Osteocyte (in vitro differentiated cells): ENCODE measurements around the gene LRRC56. TPM values are rescaled to one million over a fixed set of nuclear protein-coding genes. Genes with fewer than 3 reads are reported as not detected.

ENCODE experiments used
- DNase-seq: peaks from one replicate; pipeline ENCODE4 v3.0.0; 2021; ENCODE audit warnings: mixed read lengths; ENCODE audit not compliant: unreplicated experiment; ENCODE audit errors: extremely low spot score
- H3K27ac Mint-ChIP-seq: one replicate; pipeline ENCODE4 v1.8.0; 2021; ENCODE audit warnings: mild to moderate bottlenecking, mixed read lengths; ENCODE audit not compliant: unreplicated experiment
- H3K27me3 Mint-ChIP-seq: one replicate; pipeline ENCODE4 v1.8.0; 2021; ENCODE audit warnings: mixed read lengths; ENCODE audit not compliant: unreplicated experiment
- H3K36me3 Mint-ChIP-seq: one replicate; pipeline ENCODE4 v1.8.0; 2021; ENCODE audit warnings: mixed read lengths; ENCODE audit not compliant: unreplicated experiment
- H3K4me1 Mint-ChIP-seq: one replicate; pipeline ENCODE4 v1.8.0; 2021; ENCODE audit warnings: mixed read lengths; ENCODE audit not compliant: unreplicated experiment
- H3K4me3 Mint-ChIP-seq: one replicate; pipeline ENCODE4 v1.8.0; 2021; ENCODE audit warnings: mild to moderate bottlenecking, moderate library complexity, mixed read lengths; ENCODE audit not compliant: unreplicated experiment
- H3K9me3 Mint-ChIP-seq: one replicate; pipeline ENCODE4 v1.8.0; 2021; ENCODE audit warnings: mixed read lengths; ENCODE audit not compliant: unreplicated experiment
- total RNA-seq: library from RNA; stranded (reverse); gene quantifications from 2 replicates; pipeline ENCODE4 v1.2.1, GENCODE V29; 2021
- TF ChIP-seq, protein P1 (sequence below): fragments of 200-600 bp; sonication (generic); IDR thresholded peaks from 2 replicates; pipeline ENCODE4 v1.5.0; 2021; ENCODE audit warnings: antibody characterized with exemption, mild to moderate bottlenecking, moderate library complexity

LRRC56 gene
- total RNA-seq, 1 donor from 2014 or later, result 3.7 TPM

DNA sequence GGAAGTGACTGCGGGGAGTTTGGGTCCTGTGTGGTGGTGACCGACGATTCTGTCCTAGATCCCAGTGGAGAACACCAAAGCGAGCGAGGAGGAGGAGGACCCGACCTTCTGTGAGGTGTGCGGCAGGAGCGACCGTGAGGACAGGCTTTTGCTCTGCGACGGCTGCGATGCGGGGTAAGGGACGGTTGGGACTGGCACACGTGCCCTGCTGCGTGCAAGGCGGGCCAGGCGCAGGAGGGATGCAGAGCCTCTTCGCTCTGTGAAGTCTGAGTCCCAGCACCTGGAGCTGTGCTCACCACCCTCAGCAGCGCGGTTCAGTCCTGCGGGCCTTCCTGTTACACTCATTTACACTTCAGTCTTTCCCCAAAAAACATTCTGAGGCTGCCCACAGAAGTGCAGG is 55.2 kb downstream of the LRRC56 start:
- H3K36me3 Mint-ChIP-seq, result peaks cover 45% of the 10 kb centered on the region
- no peak overlapping the region for H3K27ac Mint-ChIP-seq
- no peak for DNase-seq
- TF ChIP-seq, protein P1, sequence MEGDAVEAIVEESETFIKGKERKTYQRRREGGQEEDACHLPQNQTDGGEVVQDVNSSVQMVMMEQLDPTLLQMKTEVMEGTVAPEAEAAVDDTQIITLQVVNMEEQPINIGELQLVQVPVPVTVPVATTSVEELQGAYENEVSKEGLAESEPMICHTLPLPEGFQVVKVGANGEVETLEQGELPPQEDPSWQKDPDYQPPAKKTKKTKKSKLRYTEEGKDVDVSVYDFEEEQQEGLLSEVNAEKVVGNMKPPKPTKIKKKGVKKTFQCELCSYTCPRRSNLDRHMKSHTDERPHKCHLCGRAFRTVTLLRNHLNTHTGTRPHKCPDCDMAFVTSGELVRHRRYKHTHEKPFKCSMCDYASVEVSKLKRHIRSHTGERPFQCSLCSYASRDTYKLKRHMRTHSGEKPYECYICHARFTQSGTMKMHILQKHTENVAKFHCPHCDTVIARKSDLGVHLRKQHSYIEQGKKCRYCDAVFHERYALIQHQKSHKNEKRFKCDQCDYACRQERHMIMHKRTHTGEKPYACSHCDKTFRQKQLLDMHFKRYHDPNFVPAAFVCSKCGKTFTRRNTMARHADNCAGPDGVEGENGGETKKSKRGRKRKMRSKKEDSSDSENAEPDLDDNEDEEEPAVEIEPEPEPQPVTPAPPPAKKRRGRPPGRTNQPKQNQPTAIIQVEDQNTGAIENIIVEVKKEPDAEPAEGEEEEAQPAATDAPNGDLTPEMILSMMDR, result no peak
- no peaks in the 10 kb centered on the region for H3K9me3 Mint-ChIP-seq
- no peak overlapping the region for H3K4me3 Mint-ChIP-seq
- no peaks in the 10 kb centered on the region for H3K27me3 Mint-ChIP-seq
- H3K4me1 Mint-ChIP-seq, result peaks cover 2% of the 10 kb centered on the region

DNA sequence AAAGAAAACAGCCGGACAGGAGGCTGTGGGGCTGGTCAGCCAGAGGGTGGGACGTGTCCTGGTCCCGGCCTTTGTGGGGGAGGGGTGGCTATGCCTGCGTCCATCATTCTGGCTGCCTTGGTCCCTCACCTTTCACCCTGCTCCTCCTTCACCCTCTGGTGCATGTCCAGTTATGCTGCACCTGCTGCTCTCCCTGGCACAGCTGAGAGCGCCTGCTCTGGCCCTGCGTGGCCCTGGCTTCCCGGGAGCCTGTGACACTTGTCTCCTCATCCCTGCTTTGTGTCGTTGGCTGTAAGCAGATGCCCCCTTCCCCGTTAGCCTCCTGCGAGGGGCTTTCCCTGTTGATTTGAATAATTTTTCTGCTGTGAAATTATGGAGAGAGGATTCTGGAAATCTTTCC is 55.6 kb downstream of the LRRC56 start:
- Mint-ChIP-seq H3K4me1 (peaks cover 2% of the 10 kb centered on the region), H3K27me3 (no peaks in the 10 kb centered on the region), H3K27ac (no peak overlapping the region), H3K9me3 (no peaks in the 10 kb centered on the region), H3K36me3 (peaks cover 43% of the 10 kb centered on the region), H3K4me3 (no peak overlapping the region)
- no peak for DNase-seq
- TF ChIP-seq, protein P1, result no peak

DNA sequence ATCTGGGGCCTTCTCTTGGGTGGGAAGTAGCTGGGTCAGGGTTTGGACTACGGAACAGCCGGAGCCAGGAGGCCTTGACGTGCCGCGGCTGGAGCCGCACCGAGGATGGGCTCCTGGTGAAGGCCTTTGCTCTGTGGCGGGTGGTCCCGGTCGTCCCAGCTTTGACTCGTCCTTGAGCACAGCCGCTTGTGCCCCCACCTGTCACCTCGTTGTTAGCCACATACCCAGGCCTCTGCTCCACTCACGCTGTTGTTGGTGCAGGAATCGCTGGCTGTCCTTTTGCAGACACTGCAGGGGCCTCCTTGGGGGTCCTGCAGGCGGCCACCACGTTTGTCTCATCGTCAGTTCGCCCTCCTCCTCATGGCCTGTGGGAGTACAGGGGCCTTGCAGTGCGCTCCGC is 56.0 kb downstream of the LRRC56 start:
- H3K27me3 Mint-ChIP-seq, result no peaks in the 10 kb centered on the region
- H3K9me3 Mint-ChIP-seq, result no peaks in the 10 kb centered on the region
- H3K27ac Mint-ChIP-seq, result no peak overlapping the region
- H3K4me1 Mint-ChIP-seq, result no peaks in the 10 kb centered on the region
- TF ChIP-seq, protein P1, result no peak
- no peak overlapping the region for H3K4me3 Mint-ChIP-seq
- peaks cover 43% of the 10 kb centered on the region for H3K36me3 Mint-ChIP-seq
- DNase-seq, result no peak

DNA sequence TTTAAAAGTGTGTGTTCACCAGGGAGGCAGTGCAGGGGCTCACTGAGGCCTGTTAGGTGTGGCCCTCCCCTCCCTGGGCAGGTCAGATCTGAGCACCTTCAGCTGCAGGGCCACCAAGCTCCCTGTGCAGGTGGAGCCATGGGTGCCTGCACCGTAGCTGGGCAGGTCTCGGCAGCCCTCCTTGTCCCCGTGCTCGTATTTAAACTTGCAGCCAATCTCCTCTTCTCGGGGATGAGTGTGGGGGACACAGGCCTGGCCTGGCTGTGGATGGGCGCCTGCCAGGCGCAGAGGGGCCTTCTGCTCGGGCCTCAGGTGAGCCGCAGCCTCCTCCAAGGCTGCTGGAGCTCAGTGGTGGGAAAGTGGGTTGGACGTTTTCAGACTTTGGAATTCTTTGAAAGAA is 58.1 kb downstream of the LRRC56 start:
- no peak for DNase-seq
- H3K4me1 Mint-ChIP-seq, result no peaks in the 10 kb centered on the region
- peaks cover 43% of the 10 kb centered on the region for H3K36me3 Mint-ChIP-seq
- H3K27me3 Mint-ChIP-seq, result no peaks in the 10 kb centered on the region
- H3K4me3 Mint-ChIP-seq, result no peak overlapping the region
- no peak overlapping the region for H3K27ac Mint-ChIP-seq
- no peaks in the 10 kb centered on the region for H3K9me3 Mint-ChIP-seq
- TF ChIP-seq, protein P1, result no peak

DNA sequence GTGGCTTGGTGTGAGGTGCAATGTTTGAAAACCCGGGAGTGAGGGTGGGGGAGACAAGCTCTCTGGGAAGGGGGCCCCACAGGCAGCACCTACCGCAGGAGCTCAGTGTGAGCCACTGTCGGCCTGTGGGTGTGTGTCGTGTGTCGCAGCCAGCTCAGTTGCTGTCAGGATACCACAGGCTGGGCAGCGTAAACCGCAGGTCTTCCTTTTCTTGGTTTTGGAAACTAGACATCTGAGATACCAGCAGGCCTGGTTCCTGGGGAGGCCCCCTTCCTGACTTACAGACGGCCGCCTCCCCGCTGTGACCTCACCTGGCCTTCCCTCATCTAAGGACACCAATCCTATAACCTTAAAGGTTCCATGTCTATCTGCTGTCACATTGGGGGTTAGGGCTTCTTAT is 59.0 kb downstream of the LRRC56 start:
- Mint-ChIP-seq H3K27me3 (no peaks in the 10 kb centered on the region), H3K9me3 (no peaks in the 10 kb centered on the region), H3K27ac (no peak overlapping the region), H3K4me3 (no peak overlapping the region), H3K4me1 (no peaks in the 10 kb centered on the region), H3K36me3 (peaks cover 38% of the 10 kb centered on the region)
- TF ChIP-seq, protein P1, result no peak
- no peak for DNase-seq
